OCI-LY1 (cell line): ENCODE data around the gene TMC6.

Experiments used
- CTCF ChIP-seq: fragments of 200-600 bp; sonication (generic), shearing (Covaris generic); IDR thresholded peaks from 2 replicates; pipeline ENCODE4 v1.5.1; 2017; ENCODE audit warnings: mild to moderate bottlenecking, antibody characterized with exemption, low read length, moderate library complexity, mixed read lengths
- EZH2 ChIP-seq: fragments of 200-600 bp; sonication (generic), shearing (Covaris generic); IDR thresholded peaks from 2 replicates; pipeline ENCODE4 v1.8.0; 2017; ENCODE audit warnings: borderline replicate concordance, mixed run types, mild to moderate bottlenecking, antibody characterized with exemption, low read length, moderate library complexity, mixed read lengths

DNA sequence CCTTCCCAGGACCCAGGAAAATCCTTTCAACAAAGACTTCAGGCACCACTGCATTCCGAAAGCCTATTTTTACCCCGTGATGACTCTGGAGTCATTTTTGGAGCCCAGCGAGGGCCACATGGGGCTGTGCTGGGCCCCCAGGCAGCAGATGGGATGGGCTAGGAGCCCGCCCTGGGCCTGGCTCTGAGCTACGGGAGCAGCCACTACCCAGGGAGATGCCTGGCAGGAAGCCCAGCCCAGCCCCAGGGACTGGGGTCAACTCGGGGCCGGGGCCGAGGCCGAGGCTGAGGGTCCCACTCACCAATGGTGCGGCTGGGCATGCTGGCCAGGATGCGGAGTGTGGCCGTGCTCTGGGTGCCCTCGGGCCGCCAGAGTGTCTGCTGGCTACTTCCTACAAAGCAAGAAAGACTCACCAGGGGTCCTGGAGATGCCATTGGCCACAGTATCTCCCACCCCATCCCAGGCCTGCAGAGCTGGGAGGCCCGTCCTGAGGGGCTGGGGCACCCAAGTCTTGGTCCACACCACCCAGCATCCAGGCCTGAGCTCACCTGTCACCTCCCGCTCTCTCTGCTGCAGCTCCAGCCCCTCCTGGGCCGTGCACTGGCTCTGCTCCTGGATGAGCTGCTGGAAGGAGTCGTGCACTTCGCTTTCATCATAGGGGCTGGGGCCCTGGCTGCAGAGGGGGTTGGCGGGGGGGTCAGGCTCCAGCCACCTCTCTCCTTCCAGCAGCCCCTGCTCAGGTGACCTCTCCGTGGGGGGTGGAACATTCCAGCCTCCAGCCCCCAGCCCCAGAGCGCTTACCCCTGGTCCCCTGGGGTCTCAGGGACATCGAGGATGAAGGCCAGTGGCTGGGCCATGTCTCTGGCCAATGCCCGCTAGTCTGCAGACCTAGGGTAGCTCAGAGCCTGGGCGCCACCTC is 2.3 kb downstream of the TMC6 start:
- TF ChIP-seq CTCF, result no peak
- TF ChIP-seq EZH2, result no peak
